GM18499 (cell line): ENCODE results near the gene CLEC4M.
"Not testable (repeated sequence)": the region's sequence is repeated elsewhere in the genome, so short reads cannot be mapped to it uniquely, and the experiment has no call there.

Experiments
- ATAC-seq: cut with Tn5 transposase; IDR thresholded peaks from one replicate; pipeline ENCODE4 v1.9.1; 2021; ENCODE audit warnings: moderate number of reproducible peaks; ENCODE audit not compliant: insufficient read depth, unreplicated experiment

CLEC4M gene

GRCh38 chr19:7799640-7800355, 36.8 kb downstream of the CLEC4M start:
- ATAC-seq, result no peak

GRCh38 chr19:7801020-7801570, 38.1 kb downstream of the CLEC4M start:
- ATAC-seq, result no peak

- no peak for ATAC-seq
These were observed 43.2 kb downstream of the CLEC4M start for GRCh38 chr19:7806234-7806633.

GRCh38 chr19:7806876-7807275, 43.8 kb downstream of the CLEC4M start:
- no peak for ATAC-seq

GRCh38 chr19:7808108-7808507, 45.1 kb downstream of the CLEC4M start:
- ATAC-seq, result no peak

GRCh38 chr19:7811989-7812388, 48.9 kb downstream of the CLEC4M start:
- ATAC-seq, result no peak

- no peak for ATAC-seq
These were observed 52.3 kb downstream of the CLEC4M start for GRCh38 chr19:7815325-7815724.

GRCh38 chr19:7816040-7816439, 53.0 kb downstream of the CLEC4M start:
- ATAC-seq, result not testable (repeated sequence)

GRCh38 chr19:7817801-7818200, 54.8 kb downstream of the CLEC4M start:
- no peak for ATAC-seq

- ATAC-seq, result no peak
These were observed 55.8 kb downstream of the CLEC4M start for GRCh38 chr19:7818806-7819205.
